GM12873 (cell line): ENCODE results near the gene GRID1.

Experiments
- TF ChIP-seq, protein P1 (sequence below): IDR thresholded peaks from 2 replicates; pipeline ENCODE4 v1.5.1; 2012; ENCODE audit warnings: low read depth, mild to moderate bottlenecking, moderate library complexity, low read length, control low read depth; ENCODE audit not compliant: insufficient read depth; ENCODE audit errors: missing control alignments

Gene GRID1

DNA sequence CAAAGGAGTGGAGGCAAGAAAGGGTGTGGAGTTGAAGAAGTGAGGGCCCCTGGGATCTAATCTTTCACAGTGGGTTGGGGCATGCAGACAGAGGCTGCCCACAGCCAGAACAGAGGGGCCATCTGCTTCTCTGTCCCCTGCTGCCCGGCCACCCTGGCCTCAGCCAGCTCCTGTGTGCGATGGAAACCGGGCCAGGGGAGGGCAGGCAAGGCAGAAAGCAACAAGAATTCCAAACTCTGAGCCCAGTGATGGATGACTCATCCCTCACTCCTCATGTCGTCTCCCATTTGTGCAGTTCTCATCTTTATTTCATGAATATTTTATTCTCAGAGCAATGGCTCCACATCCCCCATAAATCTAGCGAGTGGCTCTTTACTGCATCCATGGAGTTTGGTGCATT is 757.1 kb downstream of the GRID1 start:
- TF ChIP-seq, protein P1, sequence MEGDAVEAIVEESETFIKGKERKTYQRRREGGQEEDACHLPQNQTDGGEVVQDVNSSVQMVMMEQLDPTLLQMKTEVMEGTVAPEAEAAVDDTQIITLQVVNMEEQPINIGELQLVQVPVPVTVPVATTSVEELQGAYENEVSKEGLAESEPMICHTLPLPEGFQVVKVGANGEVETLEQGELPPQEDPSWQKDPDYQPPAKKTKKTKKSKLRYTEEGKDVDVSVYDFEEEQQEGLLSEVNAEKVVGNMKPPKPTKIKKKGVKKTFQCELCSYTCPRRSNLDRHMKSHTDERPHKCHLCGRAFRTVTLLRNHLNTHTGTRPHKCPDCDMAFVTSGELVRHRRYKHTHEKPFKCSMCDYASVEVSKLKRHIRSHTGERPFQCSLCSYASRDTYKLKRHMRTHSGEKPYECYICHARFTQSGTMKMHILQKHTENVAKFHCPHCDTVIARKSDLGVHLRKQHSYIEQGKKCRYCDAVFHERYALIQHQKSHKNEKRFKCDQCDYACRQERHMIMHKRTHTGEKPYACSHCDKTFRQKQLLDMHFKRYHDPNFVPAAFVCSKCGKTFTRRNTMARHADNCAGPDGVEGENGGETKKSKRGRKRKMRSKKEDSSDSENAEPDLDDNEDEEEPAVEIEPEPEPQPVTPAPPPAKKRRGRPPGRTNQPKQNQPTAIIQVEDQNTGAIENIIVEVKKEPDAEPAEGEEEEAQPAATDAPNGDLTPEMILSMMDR: no peak

DNA sequence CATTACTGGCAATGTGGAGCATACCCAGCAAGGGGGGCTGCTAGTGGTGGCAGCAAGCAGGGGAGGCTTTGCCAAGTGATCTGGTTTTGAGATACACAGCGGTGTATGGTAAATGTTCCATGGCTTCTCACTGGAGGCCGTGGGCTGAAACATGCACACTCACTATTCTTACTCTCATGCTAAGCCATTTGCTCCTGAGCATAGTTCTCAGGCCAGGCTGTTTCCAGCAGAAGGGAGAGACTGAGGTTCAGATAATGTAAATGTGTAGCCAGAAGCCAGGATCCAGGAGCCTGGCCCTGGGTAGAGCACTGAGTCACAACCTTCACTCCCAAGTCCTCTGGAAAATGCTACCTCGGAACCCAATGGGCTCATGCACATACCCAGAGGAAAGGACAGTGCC is 757.9 kb downstream of the GRID1 start:
- TF ChIP-seq, protein P1: no peak

DNA sequence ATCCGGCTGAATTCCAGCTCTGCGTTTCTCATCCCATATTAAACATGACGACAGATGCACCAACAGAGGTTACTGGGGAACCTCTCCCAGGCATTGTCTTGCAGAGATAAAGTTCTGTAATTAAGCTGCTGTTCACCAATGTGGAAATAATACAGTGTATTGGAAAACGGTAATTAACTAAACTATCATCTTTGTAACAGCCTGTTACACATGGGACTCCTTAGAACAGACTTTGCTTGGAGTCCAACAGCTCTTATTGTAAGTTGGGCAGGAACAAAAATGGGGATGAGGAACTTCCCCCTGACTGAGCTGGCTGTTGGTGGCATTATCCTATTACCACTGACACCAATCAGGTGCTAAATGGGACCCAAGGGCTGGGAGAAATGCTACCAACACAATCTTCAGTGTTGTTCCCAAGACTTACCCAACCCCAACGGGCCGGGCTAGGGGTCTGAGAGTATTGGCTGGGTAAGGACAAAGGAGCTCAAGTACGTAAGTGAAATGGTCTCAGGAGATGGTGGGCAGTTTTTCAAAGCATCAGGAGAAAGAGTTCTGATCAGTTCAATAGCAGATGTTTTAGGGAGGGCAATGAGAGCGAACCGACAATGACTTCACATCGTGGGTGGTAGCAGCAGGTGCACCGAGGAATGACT is 759.4 kb downstream of the GRID1 start:
- TF ChIP-seq, protein P1: no peak

DNA sequence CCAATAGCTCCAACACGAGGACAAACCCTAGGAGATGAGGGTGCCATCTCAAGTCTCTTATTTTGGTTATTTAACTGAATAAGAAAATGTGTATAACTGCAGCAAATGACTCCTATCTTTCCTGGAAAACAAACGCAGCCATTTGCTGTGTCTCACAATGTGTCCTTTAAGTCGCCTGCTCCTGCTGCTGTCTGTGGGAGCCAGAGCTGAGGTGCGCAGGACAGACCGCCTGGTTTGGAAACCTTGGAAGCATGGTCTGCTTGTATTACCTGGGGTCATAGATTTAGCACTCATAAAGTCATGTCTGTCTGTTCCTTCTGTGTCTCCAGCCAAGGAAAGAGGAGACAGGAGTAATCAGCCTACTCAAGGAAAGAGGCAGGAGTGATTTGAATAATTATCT is 760.2 kb downstream of the GRID1 start:
- TF ChIP-seq, protein P1: no peak

DNA sequence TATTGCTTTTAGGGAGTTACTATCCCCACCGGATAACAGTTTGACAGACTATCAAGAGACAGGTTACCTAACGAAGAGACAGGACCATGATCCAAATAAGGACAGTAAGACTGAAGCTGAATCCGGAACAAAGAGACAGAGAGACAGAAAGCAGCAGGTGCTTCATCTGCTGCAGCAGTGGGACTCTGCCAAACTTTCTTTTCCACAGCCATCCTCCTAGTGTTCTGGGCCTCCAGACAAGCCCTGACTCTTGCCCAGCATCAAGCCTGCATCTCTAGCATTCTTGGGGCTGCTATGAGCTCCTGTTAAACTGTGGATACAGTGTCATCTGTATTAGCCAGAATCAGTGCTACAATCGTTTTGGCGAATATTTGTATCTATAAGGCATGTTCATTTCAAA is 761.7 kb downstream of the GRID1 start:
- TF ChIP-seq, protein P1: no peak

DNA sequence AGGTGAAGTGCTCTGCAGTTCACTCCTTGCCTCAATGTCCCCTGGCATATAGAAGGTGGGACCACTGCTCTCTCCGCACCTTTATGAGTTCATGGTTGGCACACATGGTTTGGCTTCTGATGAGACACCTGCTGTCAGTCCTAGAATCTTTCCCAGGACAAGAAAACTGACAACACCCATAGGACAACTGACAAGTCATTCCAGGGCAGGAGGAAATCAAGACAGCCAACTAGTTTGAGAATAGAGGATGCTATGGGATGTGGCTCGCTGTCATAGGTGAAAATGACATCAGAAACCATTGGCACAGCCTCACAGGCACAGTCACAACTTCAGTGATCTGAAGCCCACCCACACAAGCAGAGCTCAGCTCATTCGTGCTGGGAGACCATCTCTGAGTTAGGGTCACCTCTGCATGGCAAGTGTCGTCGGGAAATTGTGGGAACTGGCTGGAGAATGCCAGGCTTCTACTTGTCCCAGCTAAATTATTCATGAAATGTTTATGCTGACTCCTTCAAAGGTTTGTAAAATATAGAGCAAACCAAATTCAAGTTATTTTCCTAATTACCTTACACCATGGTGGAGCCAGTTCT is 762.4 kb downstream of the GRID1 start:
- TF ChIP-seq, protein P1: no peak

DNA sequence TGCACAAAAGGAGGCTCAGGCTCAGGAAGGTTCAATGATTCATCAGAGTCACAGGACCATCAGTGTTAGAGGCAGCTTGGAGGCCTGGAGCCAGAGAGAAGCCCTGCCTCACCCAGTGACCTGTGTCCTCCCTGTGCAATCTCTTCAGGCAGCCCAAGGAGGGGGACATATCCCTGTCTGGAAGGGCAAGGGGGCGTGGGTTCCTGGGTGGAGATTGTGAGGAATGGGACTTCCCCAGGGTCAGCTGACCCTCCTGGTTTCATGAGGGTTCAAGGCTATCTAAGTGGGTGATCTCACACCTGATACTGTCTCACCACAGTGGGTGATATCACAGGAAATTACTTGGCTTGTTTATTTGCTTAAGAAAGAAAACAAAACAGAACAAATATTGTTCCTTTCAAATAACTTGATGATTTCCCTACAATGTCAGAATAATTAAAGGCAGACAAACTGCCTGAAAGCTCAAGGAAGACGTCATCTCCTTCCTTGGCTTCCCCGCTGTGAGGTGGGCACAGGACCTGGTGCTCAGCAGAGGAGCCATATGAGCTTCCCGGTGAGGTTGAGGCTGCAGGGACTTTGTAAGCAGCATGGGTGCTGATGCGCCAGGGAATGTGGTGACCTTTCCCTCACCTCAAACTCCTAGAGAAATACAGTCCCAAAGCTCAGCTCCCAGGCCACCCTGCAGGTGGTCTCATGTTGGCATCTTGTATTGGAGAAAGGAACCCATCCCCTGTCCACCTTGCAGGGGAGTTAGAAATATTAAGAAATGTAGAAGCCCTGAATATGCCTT is 763.2 kb downstream of the GRID1 start:
- TF ChIP-seq, protein P1: no peak
